ENCODE results near the gene ATP2A1. TPM values are rescaled to one million over a fixed set of nuclear protein-coding genes. Genes with fewer than 3 reads are reported as not detected.

ATP2A1 gene
- polyA plus RNA-seq, 1 experiment = 0.50 TPM

DNA sequence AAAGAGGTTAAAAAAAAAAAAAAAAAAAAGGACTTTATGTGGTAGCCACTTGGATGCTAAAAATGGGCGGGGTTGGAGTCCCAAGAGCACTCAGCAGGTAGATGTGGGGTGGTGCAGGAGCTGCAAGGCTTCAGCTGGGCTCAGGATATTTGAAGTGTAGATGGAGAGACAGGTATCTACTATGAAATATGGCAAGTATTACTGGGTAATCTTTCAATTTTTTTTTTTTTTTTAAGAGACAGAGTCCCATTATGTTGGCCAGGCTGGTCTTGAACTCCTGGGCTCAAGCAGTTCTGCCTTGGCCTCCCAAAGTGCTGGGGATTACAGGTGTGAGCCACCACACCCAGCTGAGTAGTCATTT lies 39.8 kb upstream of the ATP2A1 start:
- Histone ChIP-seq H3K4me3 (ENCODE audit: low read depth, low read length) (no peak overlapping the region), H3K27ac (ENCODE audit: low read depth, low read length) (no peak overlapping the region), H3K27me3 (ENCODE audit: control insufficient read depth, insufficient read depth, low read length) (no peaks in the 10 kb centered on the region), H3K9me3 (ENCODE audit: control insufficient read depth, insufficient read depth, low read length) (no peaks in the 10 kb centered on the region; the same call in 1 of the 2 replicates)
- TF ChIP-seq, protein P1, sequence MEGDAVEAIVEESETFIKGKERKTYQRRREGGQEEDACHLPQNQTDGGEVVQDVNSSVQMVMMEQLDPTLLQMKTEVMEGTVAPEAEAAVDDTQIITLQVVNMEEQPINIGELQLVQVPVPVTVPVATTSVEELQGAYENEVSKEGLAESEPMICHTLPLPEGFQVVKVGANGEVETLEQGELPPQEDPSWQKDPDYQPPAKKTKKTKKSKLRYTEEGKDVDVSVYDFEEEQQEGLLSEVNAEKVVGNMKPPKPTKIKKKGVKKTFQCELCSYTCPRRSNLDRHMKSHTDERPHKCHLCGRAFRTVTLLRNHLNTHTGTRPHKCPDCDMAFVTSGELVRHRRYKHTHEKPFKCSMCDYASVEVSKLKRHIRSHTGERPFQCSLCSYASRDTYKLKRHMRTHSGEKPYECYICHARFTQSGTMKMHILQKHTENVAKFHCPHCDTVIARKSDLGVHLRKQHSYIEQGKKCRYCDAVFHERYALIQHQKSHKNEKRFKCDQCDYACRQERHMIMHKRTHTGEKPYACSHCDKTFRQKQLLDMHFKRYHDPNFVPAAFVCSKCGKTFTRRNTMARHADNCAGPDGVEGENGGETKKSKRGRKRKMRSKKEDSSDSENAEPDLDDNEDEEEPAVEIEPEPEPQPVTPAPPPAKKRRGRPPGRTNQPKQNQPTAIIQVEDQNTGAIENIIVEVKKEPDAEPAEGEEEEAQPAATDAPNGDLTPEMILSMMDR (IDR thresholded peaks at IDR 0.05; ENCODE audit: low read depth, low read length) = no peak
- POLR2A ChIA-PET = no interaction called here
- no peak for DNase-seq (ENCODE audit: low read depth, low spot score)
- CTCF ChIA-PET = interaction anchor here (1.0 kb wide), 1 partner anchor 14 kb away, joined by 3 read pairs; no protein-coding TSS in a partner anchor

DNA sequence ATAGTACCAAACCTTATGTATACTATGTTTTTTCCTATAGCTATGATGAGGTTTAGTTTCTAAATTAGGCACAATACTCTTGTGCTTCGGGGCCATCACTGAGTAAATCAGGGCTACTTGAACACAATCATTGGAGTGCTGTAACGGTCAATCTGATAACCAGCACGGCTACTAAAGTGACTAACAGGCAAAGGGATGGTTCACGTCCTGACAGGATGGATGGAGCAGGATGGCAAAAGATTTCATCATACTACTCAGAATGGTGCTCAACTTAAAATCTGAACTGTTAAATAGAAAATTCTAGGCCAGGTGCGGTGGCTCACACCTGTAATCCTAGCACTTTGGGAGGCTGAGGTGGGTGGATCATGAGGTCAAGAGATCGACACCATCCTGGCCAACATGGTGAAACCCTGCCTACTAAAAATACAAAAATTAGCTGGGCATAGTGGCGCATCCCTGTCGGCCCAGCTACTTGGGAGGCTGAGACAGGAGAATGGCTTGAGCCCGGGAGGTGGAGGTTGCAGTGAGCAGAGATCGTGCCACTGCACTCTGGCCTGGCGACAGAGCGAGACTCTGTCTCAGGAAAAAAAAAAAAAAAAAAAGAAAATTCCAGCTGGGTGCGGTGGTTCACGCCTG lies 39.2 kb upstream of the ATP2A1 start:
- TF ChIP-seq, protein P1 (IDR thresholded peaks at IDR 0.05; ENCODE audit: low read depth, low read length) = no peak
- no peak for DNase-seq (ENCODE audit: low read depth, low spot score)
- Histone ChIP-seq H3K9me3 (ENCODE audit: control insufficient read depth, insufficient read depth, low read length) (no peaks in the 10 kb centered on the region; the same call in 1 of the 2 replicates), H3K27me3 (ENCODE audit: control insufficient read depth, insufficient read depth, low read length) (no peaks in the 10 kb centered on the region), H3K27ac (ENCODE audit: low read depth, low read length) (no peak overlapping the region), H3K4me3 (ENCODE audit: low read depth, low read length) (no peak overlapping the region)
- ChIA-PET CTCF (no interaction called here), POLR2A (no interaction called here)

DNA sequence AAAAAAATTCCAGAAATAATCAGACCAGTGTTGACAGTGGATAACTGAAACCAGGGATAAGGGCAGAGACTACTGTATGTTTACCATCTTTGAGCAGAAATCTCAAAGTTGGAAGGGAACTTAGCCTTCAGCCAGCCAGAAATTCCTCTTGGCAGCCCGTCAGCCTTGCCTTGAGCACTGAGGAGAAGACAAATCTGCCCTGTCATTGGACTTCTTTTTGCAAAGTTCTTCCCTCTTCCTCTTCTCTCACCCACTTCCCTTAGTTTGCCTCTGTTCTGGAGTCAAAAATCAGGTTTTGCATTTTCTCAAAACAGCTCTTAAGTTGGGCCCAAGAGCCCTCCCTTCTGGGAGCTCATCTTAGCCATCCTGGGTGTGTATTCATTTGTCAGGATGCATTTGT lies 38.4 kb upstream of the ATP2A1 start:
- no peaks in the 10 kb centered on the region for H3K27me3 ChIP-seq (ENCODE audit: control insufficient read depth, insufficient read depth, low read length)
- H3K27ac ChIP-seq (ENCODE audit: low read depth, low read length) = peak overlapping the region; percentile 0
- ChIA-PET CTCF (no interaction called here), POLR2A (no interaction called here)
- no peaks in the 10 kb centered on the region for H3K9me3 ChIP-seq (ENCODE audit: control insufficient read depth, insufficient read depth, low read length)
- DNase-seq (ENCODE audit: low read depth, low spot score) = no peak
- TF ChIP-seq, protein P1 (IDR thresholded peaks at IDR 0.05; ENCODE audit: low read depth, low read length) = no peak
- no peak overlapping the region for H3K4me3 ChIP-seq (ENCODE audit: low read depth, low read length)

DNA sequence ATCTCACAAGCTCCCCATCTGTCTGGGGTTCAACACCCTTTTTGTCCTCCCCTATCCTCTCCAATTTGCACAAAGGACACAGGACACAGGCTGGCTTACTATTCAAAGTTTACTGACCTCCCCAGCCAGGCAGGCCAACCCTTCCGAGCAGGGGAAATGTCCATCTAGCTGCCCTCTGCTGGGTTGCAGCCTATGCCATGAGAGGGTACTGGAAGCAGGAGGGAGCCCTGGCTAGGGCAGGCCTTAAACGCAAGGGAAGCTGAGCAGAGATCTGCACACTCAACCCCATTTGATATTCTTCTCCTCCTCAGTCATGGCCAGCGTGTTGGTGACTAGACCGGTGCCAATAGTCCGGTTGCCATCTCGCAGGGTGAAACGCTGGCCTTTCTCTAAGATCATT lies 35.6 kb upstream of the ATP2A1 start:
- CTCF ChIA-PET = interaction anchor here (1.2 kb wide), 1 partner anchor 102 kb away, joined by 3 read pairs; no protein-coding TSS in a partner anchor
- peaks cover 3% of the 10 kb centered on the region; the same call in 1 of the 2 replicates for H3K9me3 ChIP-seq (ENCODE audit: control insufficient read depth, insufficient read depth, low read length)
- TF ChIP-seq, protein P1 (IDR thresholded peaks at IDR 0.05; ENCODE audit: low read depth, low read length) = no peak
- DNase-seq (ENCODE audit: low read depth, low spot score) = no peak
- H3K27ac ChIP-seq (ENCODE audit: low read depth, low read length) = no peak overlapping the region
- H3K4me3 ChIP-seq (ENCODE audit: low read depth, low read length) = no peak overlapping the region
- POLR2A ChIA-PET = interaction anchor here (1.3 kb wide), 1 partner anchor 10 kb away, joined by 6 read pairs; no protein-coding TSS in a partner anchor
- no peaks in the 10 kb centered on the region for H3K27me3 ChIP-seq (ENCODE audit: control insufficient read depth, insufficient read depth, low read length)

DNA sequence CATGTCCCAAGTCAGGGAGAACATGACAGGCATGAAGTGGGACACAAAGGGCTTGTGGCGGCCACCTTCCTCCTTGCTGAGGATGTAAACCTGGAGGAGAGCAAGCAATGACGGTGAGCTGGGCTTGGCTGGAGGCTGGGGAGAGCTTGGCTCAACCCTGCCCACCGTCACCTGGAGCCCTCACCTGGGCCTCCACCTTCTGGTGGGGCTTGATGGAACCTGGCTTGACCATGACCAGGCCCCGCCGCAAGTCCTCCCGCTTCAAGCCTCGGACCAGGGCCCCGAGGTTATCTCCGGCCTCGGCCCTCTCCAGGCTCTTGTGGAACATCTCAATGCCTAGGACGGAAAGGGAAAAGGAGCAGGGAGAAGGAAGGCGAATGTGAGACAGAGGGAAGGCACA lies 34.5 kb upstream of the ATP2A1 start:
- TF ChIP-seq, protein P1 (IDR thresholded peaks at IDR 0.05; ENCODE audit: low read depth, low read length) = no peak
- ChIA-PET POLR2A (no interaction called here), CTCF (no interaction called here)
- no peak overlapping the region for H3K4me3 ChIP-seq (ENCODE audit: low read depth, low read length)
- no peak overlapping the region for H3K27ac ChIP-seq (ENCODE audit: low read depth, low read length)
- DNase-seq (ENCODE audit: low read depth, low spot score) = no peak
- peaks cover 3% of the 10 kb centered on the region; the same call in 1 of the 2 replicates for H3K9me3 ChIP-seq (ENCODE audit: control insufficient read depth, insufficient read depth, low read length)
- H3K27me3 ChIP-seq (ENCODE audit: control insufficient read depth, insufficient read depth, low read length) = no peaks in the 10 kb centered on the region
